ENCODE results near the gene SNX24. TPM values are rescaled to one million over a fixed set of nuclear protein-coding genes. Genes with fewer than 3 reads are reported as not detected.

SNX24 gene
- total and polyA plus RNA-seq, 2 experiments from 2014 or later: 18.0 to 27.5 TPM

- H3K27me3 Mint-ChIP-seq (ENCODE audit: insufficient read depth, low read depth, poor library complexity): no peaks in the 10 kb centered on the region
These were observed 150.7 kb downstream of the SNX24 start for GRCh38 chr5:122996091-122996490.

More at GRCh38 chr5:122996091-122996490, 150.7 kb downstream of the SNX24 start:
- ATAC-seq: no peak
- no peaks in the 10 kb centered on the region for H3F3A ChIP-seq (replicated peaks; ENCODE audit: low read depth)
- H3K36me3 ChIP-seq (ENCODE audit: insufficient read depth): no peaks in the 10 kb centered on the region
- no peaks in the 10 kb centered on the region for H3K27me3 ChIP-seq (ENCODE audit: insufficient read depth)
- no peak overlapping the region for H3K27ac ChIP-seq (ENCODE audit: low read depth)
- peaks cover 28% of the 10 kb centered on the region for H3K4me1 ChIP-seq (ENCODE audit: insufficient read depth)
- H4K20me1 ChIP-seq (replicated peaks; ENCODE audit: insufficient read depth): no peaks in the 10 kb centered on the region
- DNase-seq (ENCODE audit: low spot score): no peak
- Mint-ChIP-seq H3K4me3 (no peak overlapping the region), H3K27ac (no peak overlapping the region), H3K9me3 (no peaks in the 10 kb centered on the region), H3K36me3 (ENCODE audit: low read depth) (no peaks in the 10 kb centered on the region), H3K4me1 (peaks cover 29% of the 10 kb centered on the region)
- no peak overlapping the region for H3K4me2 ChIP-seq
- H3K9me2 ChIP-seq (ENCODE audit: insufficient read depth): no peaks in the 10 kb centered on the region
- TF ChIP-seq JUNB (IDR thresholded peaks at IDR 0.05; ENCODE audit: unreplicated experiment): no peak
- TF ChIP-seq ZNF114 (CRISPR knock-in tag; IDR thresholded peaks at IDR 0.05): no peak
- TF ChIP-seq, protein P1, sequence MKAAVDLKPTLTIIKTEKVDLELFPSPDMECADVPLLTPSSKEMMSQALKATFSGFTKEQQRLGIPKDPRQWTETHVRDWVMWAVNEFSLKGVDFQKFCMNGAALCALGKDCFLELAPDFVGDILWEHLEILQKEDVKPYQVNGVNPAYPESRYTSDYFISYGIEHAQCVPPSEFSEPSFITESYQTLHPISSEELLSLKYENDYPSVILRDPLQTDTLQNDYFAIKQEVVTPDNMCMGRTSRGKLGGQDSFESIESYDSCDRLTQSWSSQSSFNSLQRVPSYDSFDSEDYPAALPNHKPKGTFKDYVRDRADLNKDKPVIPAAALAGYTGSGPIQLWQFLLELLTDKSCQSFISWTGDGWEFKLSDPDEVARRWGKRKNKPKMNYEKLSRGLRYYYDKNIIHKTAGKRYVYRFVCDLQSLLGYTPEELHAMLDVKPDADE (IDR thresholded peaks at IDR 0.05): no peak
- TF ChIP-seq ZNF331 (CRISPR knock-in tag; IDR thresholded peaks at IDR 0.05; ENCODE audit: low read depth): no peak
- TF ChIP-seq POLR2AphosphoS5 (IDR thresholded peaks at IDR 0.05; ENCODE audit: low read depth): no peak
- TF ChIP-seq ZNF462 (CRISPR knock-in tag; IDR thresholded peaks at IDR 0.05): no peak
- TF ChIP-seq REST (IDR thresholded peaks at IDR 0.05; ENCODE audit: unreplicated experiment): no peak
- no peak for TF ChIP-seq EZH2 (IDR thresholded peaks at IDR 0.05; ENCODE audit: low read depth, unreplicated experiment)
- TF ChIP-seq CREB1 (CRISPR knock-in tag; IDR thresholded peaks at IDR 0.05; ENCODE audit: low read depth): no peak
- TF ChIP-seq EZH2phosphoT487 (IDR thresholded peaks at IDR 0.05; ENCODE audit: unreplicated experiment): no peak
- TF ChIP-seq NANOG (IDR thresholded peaks at IDR 0.05; ENCODE audit: borderline replicate concordance): no peak
- no peak for TF ChIP-seq STAT1 (IDR thresholded peaks at IDR 0.05; ENCODE audit: unreplicated experiment)
- TF ChIP-seq CTCF (conservative IDR thresholded peaks at IDR 0.05; ENCODE audit: low read depth in 2 of 2): no peak
- no peak overlapping the region for H3K4me3 ChIP-seq
- no peaks in the 10 kb centered on the region for H3K79me2 ChIP-seq (replicated peaks; ENCODE audit: insufficient read depth)
- H2AFZ ChIP-seq: no peak overlapping the region

Measured in GM23338 (cell line).